HepG2 (cell line): ENCODE data around the gene LMF2. TPM values are rescaled to one million over a fixed set of nuclear protein-coding genes. Genes with fewer than 3 reads are reported as not detected.

Source experiments
- ATAC-seq: fragments of 200-7000 bp; cut with Tn5 transposase; 3 replicates; pipeline ENCODE4 v1.9.1; 2020; ENCODE audit warnings: mild to moderate bottlenecking, moderate library complexity
- BruUV-seq: library from RNA; stranded (reverse); fragments of 400-500 nt; replicated peaks from 2 replicates; lab custom pipeline; 2021; lab: Mats Ljungman, UMichigan
- CTCF ChIA-PET: fragments of 300-600 bp; formaldehyde crosslinking; extraction: SDS; loops from one replicate; lab custom pipeline; 2021; ENCODE audit warnings: low total read pairs, inconsistent platforms, low intra/inter-chr PET ratio; lab: Yijun Ruan, JAX
- POLR2A ChIA-PET: fragments of 350-600 bp; sonication (Branson Sonifier 250); formaldehyde crosslinking; loops from one replicate; lab custom pipeline; 2020; ENCODE audit warnings: antibody characterized with exemption, inconsistent platforms; lab: Yijun Ruan, JAX
- DNase-seq: peaks from one replicate; pipeline ENCODE4 v3.0.0-alpha.2; 2015; ENCODE audit warnings: low spot score
- FAIRE-seq: peaks from 3 replicates; lab custom pipeline; 2011; peaks lifted over from hg19 to GRCh38; lab: Jason Lieb, UNC
- H2AFZ ChIP-seq: one replicate; pipeline ENCODE4 v1.6.1; 2011; ENCODE audit warnings: low read length, inconsistent platforms
- H3K27ac ChIP-seq: fragments of 300-600 bp; 3 replicates; pipeline ENCODE4 v1.8.0; 2011; ENCODE audit warnings: mixed run types, mild to moderate bottlenecking, mixed read lengths, low read length, inconsistent platforms; ENCODE audit not compliant: insufficient read depth; ENCODE audit errors: extremely low read length
- H3K27me3 ChIP-seq, 2 experiments: fragments of 200-600 bp in 1 of 2; 2 replicates in 1 of 2; 3 replicates in 1 of 2; pipeline versions ENCODE4 v1.6.0 to v1.8.0; 2011; ENCODE audit warnings: low read length in 2 of 2, mild to moderate bottlenecking in 2 of 2, moderate library complexity in 2 of 2, inconsistent platforms in 1 of 2; ENCODE audit not compliant: insufficient read depth in 2 of 2, control insufficient read depth in 1 of 2
- H3K36me3 ChIP-seq, 2 experiments: fragments of 200-600 bp in 1 of 2; replicated peaks in 1 of 2; 2 replicates in 1 of 2; 3 replicates in 1 of 2; pipeline versions ENCODE4 v1.5.1 to v1.8.0; 2011; ENCODE audit warnings: low read length in 2 of 2, inconsistent platforms in 1 of 2; ENCODE audit not compliant: insufficient read depth in 2 of 2, control insufficient read depth in 1 of 2
- H3K4me1 ChIP-seq: 2 replicates; pipeline ENCODE4 v1.5.1; 2012; ENCODE audit warnings: low read length, inconsistent platforms; ENCODE audit not compliant: insufficient read depth
- H3K4me2 ChIP-seq: 2 replicates; pipeline ENCODE4 v1.6.0; 2011; ENCODE audit warnings: low read depth, low read length, inconsistent platforms
- H3K4me3 ChIP-seq, 3 experiments: fragments of 200-600 bp in 1 of 3; sonication (generic), shearing (Covaris generic) in 1 of 3; replicated peaks in 1 of 3; 2 replicates each; pipeline ENCODE4 v1.5.1; 2011 to 2016; ENCODE audit warnings: low read length in 3 of 3, inconsistent platforms in 2 of 3, low read depth in 2 of 3, mild to moderate bottlenecking in 2 of 3, control low read depth in 1 of 3, mixed read lengths in 1 of 3; ENCODE audit not compliant: insufficient read depth in 1 of 3
- H3K79me2 ChIP-seq: one replicate; pipeline ENCODE4 v1.6.1; 2011; ENCODE audit warnings: low read length, inconsistent platforms; ENCODE audit not compliant: insufficient read depth
- H3K9ac ChIP-seq: 2 replicates; pipeline ENCODE4 v1.6.0; 2011; ENCODE audit warnings: mild to moderate bottlenecking, low read depth, low read length, inconsistent platforms; ENCODE audit not compliant: insufficient read depth
- H3K9me3 ChIP-seq: 2 replicates; pipeline ENCODE4 v1.5.1; 2012; ENCODE audit warnings: mild to moderate bottlenecking, low read length
- H4K20me1 ChIP-seq: 2 replicates; pipeline ENCODE4 v1.6.0; 2011; ENCODE audit warnings: inconsistent platforms, mild to moderate bottlenecking, low read length, moderate library complexity; ENCODE audit not compliant: insufficient read depth
- AGO2 ChIP-seq: fragments of 200-400 bp; formaldehyde crosslinking; optimal IDR thresholded peaks from 2 replicates; pipeline ENCODE3; 2017; ENCODE audit warnings: mild to moderate bottlenecking, low read depth, low read length, moderate library complexity
- ATAD3A ChIP-seq: sonication (generic); formaldehyde crosslinking; IDR thresholded peaks from 2 replicates; pipeline ENCODE4 v1.4.0; 2020; ENCODE audit warnings: missing genetic modification reagents
- CBX5 ChIP-seq: sonication (generic); formaldehyde crosslinking; IDR thresholded peaks from 2 replicates; pipeline ENCODE4 v1.4.0; 2020; ENCODE audit warnings: missing genetic modification reagents, borderline replicate concordance
- CENPT ChIP-seq: sonication (generic); formaldehyde crosslinking; IDR thresholded peaks from 2 replicates; pipeline ENCODE4 v1.8.0; 2022; ENCODE audit warnings: low read depth, mild to moderate bottlenecking, moderate library complexity, missing genetic modification reagents
- FOXK1 ChIP-seq: sonication (generic); formaldehyde crosslinking; IDR thresholded peaks from 2 replicates; pipeline ENCODE4 v1.4.0; 2020; ENCODE audit warnings: low read depth, missing genetic modification reagents, borderline replicate concordance
- SIN3B ChIP-seq: fragments of 150-350 bp; IDR thresholded peaks from 2 replicates; pipeline ENCODE4 v1.6.1; 2014; ENCODE audit warnings: low read length
- ZIK1 ChIP-seq: sonication (generic); formaldehyde crosslinking; IDR thresholded peaks from 2 replicates; pipeline ENCODE4 v1.5.0; 2020; ENCODE audit warnings: mild to moderate bottlenecking, low read depth, missing genetic modification reagents, borderline replicate concordance
- ZNF282 ChIP-seq: fragments of 450-650 bp; IDR thresholded peaks from 2 replicates; pipeline ENCODE4 v1.6.1; 2018; ENCODE audit not compliant: partially characterized antibody
- WGBS: methylation state at CpG from one replicate; pipeline ENCODE4 v1.1.6; 2017; ENCODE audit warnings: low lambda C conversion rate; 5-methylcytosine and 5-hydroxymethylcytosine counted together
- in situ Hi-C: cut with HindIII; loops from 2 replicates; pipeline ENCODE4 v1.10.0; 2017; ENCODE audit warnings: low pct_unique_long_range_greater_than_20kb; ENCODE audit not compliant: extremely low pct_ligation_motif_present
- intact Hi-C: fragments of 100-400 bp; cut with micrococcal nuclease; formaldehyde crosslinking; loops from one replicate; pipeline ENCODE4 v1.10.0; 2022; ENCODE audit not compliant: unreplicated experiment
- polyA plus RNA-seq, 8 experiments: library from polyadenylated mRNA; depleted of rRNA in 3 of 8; stranded (reverse) in 7 of 8; unstranded in 1 of 8; fragments of >200 nt; fragmentation: Illumina TruSeq in 4 of 8; extraction: Trizol in 4 of 8; gene quantifications; 2 replicates each; pipeline versions ENCODE4 v1.2.1 to v1.2.3, GENCODE V29; 2011 to 2016; ENCODE audit warnings: low read depth in 4 of 8, missing spikeins in 1 of 8, mixed read lengths in 1 of 8; ENCODE audit not compliant: insufficient read depth in 1 of 8
- total RNA-seq, 5 experiments: library from RNA; depleted of rRNA; stranded (reverse); fragments of >200 nt; fragmentation: Illumina TruSeq; extraction: Trizol; gene quantifications; 2 replicates each; pipeline ENCODE4 v1.2.3, GENCODE V29; 2016; ENCODE audit warnings: low read depth in 1 of 5
- TF ChIP-seq, protein P1 (sequence below): sonication (generic); formaldehyde crosslinking; IDR thresholded peaks from 2 replicates; pipeline ENCODE4 v1.5.0; 2020; ENCODE audit warnings: mild to moderate bottlenecking, missing genetic modification reagents, borderline replicate concordance
- TF ChIP-seq, protein P2 (sequence below): sonication (generic); formaldehyde crosslinking; IDR thresholded peaks from 2 replicates; pipeline ENCODE4 v1.4.0; 2020; ENCODE audit warnings: missing genetic modification reagents, mild to moderate bottlenecking, borderline replicate concordance
- TF ChIP-seq, protein P3 (sequence below): sonication (generic); formaldehyde crosslinking; conservative IDR thresholded peaks from 2 replicates; pipeline ENCODE4 v1.8.0; 2022; ENCODE audit warnings: missing genetic modification reagents
- TF ChIP-seq, protein P4 (sequence below): sonication (generic); formaldehyde crosslinking; IDR thresholded peaks from 2 replicates; pipeline ENCODE4 v1.4.0; 2020; ENCODE audit warnings: missing genetic modification reagents

Gene LMF2
- total and polyA plus RNA-seq, 2 of the 13 experiments (the other 11 are each of a cell fraction or from before 2014, with no cell fraction given), result 23.3 to 30.6 TPM

DNA sequence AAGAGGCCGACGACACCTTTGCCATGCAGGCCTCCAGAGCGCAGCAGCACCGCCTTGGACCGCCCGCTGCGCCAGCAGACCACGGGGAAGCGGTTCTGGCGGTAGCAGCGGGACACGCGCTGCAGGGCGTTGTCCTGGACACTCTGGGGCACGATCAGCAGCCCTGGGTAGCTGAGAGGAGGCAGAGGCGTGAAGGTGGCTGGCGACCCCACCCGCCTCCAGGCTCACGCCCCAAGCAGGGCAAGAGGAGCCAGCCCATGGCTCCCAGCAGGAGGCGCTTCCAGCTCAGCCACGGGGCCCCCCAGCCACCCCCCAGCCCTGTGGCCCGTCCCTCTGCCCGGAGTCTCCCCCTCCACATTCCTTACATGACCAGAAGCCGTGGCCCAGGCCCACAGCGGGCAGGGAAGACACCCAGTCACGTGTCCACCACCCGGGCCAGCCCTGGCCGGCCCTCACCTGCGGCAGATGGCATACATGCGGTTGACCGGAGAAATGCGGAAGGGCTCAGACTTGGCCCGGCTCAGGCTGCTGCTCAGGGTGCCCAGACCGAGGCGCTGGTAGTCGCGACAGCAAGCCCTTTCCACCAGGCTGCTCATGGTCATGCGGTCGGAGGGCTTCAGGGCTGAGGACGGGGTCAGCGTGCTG, 47.9 kb downstream of the LMF2 start:
- no TSS peak for BruUV-seq
- CTCF ChIA-PET, result no interaction called here
- FAIRE-seq, result no peak
- intact Hi-C loops (no loop called here), in situ Hi-C loops (no loop called here)
- Histone ChIP-seq H3K4me3 (no peak overlapping the region), H3K36me3 (peaks cover 30 to 59% of the 10 kb centered on the region in 2 experiments; a peak in 4 of 5 replicates), H3K79me2 (no peaks in the 10 kb centered on the region), H3K4me1 (no peaks in the 10 kb centered on the region), H4K20me1 (no peaks in the 10 kb centered on the region), H3K9ac (no peak overlapping the region), H3K9me3 (no peaks in the 10 kb centered on the region), H3K4me2 (no peak overlapping the region), H3K27ac (no peak overlapping the region), H3K27me3 (no peaks in the 10 kb centered on the region), H2AFZ (no peak overlapping the region)
- WGBS, result 98% methylated on average over 24 of the region's 41 CpGs
- POLR2A ChIA-PET, result no interaction called here
- no peak for ATAC-seq
- DNase-seq, result no peak
- TF ChIP-seq CENPT (CRISPR knock-in tag) (no peak), FOXK1 (CRISPR knock-in tag) (no peak), ATAD3A (CRISPR knock-in tag) (no peak), ZIK1 (CRISPR knock-in tag) (no peak), SIN3B (no peak), CBX5 (no peak), ZNF282 (no peak), AGO2 (peak; percentile 36)
- TF ChIP-seq, protein P1, sequence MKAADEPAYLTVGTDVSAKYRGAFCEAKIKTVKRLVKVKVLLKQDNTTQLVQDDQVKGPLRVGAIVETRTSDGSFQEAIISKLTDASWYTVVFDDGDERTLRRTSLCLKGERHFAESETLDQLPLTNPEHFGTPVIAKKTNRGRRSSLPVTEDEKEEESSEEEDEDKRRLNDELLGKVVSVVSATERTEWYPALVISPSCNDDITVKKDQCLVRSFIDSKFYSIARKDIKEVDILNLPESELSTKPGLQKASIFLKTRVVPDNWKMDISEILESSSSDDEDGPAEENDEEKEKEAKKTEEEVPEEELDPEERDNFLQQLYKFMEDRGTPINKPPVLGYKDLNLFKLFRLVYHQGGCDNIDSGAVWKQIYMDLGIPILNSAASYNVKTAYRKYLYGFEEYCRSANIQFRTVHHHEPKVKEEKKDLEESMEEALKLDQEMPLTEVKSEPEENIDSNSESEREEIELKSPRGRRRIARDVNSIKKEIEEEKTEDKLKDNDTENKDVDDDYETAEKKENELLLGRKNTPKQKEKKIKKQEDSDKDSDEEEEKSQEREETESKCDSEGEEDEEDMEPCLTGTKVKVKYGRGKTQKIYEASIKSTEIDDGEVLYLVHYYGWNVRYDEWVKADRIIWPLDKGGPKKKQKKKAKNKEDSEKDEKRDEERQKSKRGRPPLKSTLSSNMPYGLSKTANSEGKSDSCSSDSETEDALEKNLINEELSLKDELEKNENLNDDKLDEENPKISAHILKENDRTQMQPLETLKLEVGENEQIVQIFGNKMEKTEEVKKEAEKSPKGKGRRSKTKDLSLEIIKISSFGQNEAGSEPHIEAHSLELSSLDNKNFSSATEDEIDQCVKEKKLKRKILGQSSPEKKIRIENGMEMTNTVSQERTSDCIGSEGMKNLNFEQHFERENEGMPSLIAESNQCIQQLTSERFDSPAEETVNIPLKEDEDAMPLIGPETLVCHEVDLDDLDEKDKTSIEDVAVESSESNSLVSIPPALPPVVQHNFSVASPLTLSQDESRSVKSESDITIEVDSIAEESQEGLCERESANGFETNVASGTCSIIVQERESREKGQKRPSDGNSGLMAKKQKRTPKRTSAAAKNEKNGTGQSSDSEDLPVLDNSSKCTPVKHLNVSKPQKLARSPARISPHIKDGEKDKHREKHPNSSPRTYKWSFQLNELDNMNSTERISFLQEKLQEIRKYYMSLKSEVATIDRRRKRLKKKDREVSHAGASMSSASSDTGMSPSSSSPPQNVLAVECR (CRISPR knock-in tag), result no peak
- TF ChIP-seq, protein P2, sequence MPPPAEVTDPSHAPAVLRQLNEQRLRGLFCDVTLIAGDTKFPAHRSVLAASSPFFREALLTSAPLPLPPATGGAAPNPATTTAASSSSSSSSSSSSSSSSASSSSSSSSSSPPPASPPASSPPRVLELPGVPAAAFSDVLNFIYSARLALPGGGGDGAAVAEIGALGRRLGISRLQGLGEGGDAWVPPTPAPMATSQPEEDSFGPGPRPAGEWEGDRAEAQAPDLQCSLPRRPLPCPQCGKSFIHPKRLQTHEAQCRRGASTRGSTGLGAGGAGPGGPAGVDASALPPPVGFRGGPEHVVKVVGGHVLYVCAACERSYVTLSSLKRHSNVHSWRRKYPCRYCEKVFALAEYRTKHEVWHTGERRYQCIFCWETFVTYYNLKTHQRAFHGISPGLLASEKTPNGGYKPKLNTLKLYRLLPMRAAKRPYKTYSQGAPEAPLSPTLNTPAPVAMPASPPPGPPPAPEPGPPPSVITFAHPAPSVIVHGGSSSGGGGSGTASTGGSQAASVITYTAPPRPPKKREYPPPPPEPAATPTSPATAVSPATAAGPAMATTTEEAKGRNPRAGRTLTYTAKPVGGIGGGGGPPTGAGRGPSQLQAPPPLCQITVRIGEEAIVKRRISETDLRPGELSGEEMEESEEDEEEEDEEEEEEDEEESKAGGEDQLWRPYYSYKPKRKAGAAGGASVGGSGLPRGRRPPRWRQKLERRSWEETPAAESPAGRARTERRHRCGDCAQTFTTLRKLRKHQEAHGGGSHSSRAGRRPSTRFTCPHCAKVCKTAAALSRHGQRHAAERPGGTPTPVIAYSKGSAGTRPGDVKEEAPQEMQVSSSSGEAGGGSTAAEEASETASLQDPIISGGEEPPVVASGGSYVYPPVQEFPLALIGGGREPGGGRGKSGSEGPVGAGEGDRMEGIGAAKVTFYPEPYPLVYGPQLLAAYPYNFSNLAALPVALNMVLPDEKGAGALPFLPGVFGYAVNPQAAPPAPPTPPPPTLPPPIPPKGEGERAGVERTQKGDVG (CRISPR knock-in tag), result no peak
- TF ChIP-seq, protein P3, sequence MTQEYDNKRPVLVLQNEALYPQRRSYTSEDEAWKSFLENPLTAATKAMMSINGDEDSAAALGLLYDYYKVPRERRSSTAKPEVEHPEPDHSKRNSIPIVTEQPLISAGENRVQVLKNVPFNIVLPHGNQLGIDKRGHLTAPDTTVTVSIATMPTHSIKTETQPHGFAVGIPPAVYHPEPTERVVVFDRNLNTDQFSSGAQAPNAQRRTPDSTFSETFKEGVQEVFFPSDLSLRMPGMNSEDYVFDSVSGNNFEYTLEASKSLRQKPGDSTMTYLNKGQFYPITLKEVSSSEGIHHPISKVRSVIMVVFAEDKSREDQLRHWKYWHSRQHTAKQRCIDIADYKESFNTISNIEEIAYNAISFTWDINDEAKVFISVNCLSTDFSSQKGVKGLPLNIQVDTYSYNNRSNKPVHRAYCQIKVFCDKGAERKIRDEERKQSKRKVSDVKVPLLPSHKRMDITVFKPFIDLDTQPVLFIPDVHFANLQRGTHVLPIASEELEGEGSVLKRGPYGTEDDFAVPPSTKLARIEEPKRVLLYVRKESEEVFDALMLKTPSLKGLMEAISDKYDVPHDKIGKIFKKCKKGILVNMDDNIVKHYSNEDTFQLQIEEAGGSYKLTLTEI, result no peak
- TF ChIP-seq, protein P4, sequence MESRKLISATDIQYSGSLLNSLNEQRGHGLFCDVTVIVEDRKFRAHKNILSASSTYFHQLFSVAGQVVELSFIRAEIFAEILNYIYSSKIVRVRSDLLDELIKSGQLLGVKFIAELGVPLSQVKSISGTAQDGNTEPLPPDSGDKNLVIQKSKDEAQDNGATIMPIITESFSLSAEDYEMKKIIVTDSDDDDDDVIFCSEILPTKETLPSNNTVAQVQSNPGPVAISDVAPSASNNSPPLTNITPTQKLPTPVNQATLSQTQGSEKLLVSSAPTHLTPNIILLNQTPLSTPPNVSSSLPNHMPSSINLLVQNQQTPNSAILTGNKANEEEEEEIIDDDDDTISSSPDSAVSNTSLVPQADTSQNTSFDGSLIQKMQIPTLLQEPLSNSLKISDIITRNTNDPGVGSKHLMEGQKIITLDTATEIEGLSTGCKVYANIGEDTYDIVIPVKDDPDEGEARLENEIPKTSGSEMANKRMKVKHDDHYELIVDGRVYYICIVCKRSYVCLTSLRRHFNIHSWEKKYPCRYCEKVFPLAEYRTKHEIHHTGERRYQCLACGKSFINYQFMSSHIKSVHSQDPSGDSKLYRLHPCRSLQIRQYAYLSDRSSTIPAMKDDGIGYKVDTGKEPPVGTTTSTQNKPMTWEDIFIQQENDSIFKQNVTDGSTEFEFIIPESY (CRISPR knock-in tag), result peak; percentile 41; the same call in 1 of the 2 replicates
